OCI-LY1 (cell line): Measurements from ENCODE around the gene PEX26.

Experiments
- CTCF ChIP-seq: fragments of 200-600 bp; sonication (generic), shearing (Covaris generic); IDR thresholded peaks from 2 replicates; pipeline ENCODE4 v1.5.1; 2017; ENCODE audit warnings: mild to moderate bottlenecking, antibody characterized with exemption, low read length, moderate library complexity, mixed read lengths
- EZH2 ChIP-seq: fragments of 200-600 bp; sonication (generic), shearing (Covaris generic); IDR thresholded peaks from 2 replicates; pipeline ENCODE4 v1.8.0; 2017; ENCODE audit warnings: borderline replicate concordance, mixed run types, mild to moderate bottlenecking, antibody characterized with exemption, low read length, moderate library complexity, mixed read lengths

DNA sequence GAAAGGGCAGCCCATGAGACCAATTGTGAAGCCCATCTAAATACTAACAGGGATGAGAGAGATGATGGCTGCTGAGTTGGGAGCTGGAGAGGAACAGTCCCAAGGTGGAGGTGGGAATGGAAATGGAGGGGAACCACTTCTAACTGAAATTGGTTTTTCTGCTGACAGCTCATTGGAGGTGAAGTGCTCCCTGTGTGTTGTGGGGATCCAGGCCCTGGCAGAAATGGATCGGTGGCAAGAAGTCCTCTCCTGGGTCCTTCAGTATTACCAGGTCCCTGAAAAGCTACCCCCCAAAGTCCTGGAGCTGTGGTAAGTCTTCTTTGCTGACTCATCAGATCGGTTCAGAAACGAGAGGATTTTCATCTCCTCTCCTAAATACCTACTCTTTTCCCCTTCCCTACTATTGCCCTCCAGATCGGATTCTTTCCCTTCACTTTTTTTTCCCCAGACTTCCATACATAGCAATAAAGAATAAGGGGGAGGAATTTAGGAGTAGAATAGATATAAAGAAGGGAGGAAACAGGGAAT is 2.0 kb downstream of the PEX26 start:
- no peak for TF ChIP-seq CTCF
- no peak for TF ChIP-seq EZH2
